ENCODE data around the gene PRPH.

- TF ChIP-seq POLR2A (IDR thresholded peaks at IDR 0.05; ENCODE audit: low read depth, low read length) (no peak), POLR2AphosphoS5 (IDR thresholded peaks at IDR 0.05; ENCODE audit: low read depth, low read length) (no peak), TAF1 (IDR thresholded peaks at IDR 0.05; ENCODE audit: borderline replicate concordance, low read depth, low read length) (no peak)
Observed at GRCh38 chr12:49282302-49282701, 12.6 kb upstream of the PRPH start.
